ENCODE data around the gene MRFAP1. TPM values are rescaled to one million over a fixed set of nuclear protein-coding genes. Genes with fewer than 3 reads are reported as not detected.
"Not testable (repeated sequence)": the region's sequence is repeated elsewhere in the genome, so short reads cannot be mapped to it uniquely, and the experiment has no call there.

MRFAP1 gene
- total RNA-seq, 1 donor from 2014 or later: 178 TPM

DNA sequence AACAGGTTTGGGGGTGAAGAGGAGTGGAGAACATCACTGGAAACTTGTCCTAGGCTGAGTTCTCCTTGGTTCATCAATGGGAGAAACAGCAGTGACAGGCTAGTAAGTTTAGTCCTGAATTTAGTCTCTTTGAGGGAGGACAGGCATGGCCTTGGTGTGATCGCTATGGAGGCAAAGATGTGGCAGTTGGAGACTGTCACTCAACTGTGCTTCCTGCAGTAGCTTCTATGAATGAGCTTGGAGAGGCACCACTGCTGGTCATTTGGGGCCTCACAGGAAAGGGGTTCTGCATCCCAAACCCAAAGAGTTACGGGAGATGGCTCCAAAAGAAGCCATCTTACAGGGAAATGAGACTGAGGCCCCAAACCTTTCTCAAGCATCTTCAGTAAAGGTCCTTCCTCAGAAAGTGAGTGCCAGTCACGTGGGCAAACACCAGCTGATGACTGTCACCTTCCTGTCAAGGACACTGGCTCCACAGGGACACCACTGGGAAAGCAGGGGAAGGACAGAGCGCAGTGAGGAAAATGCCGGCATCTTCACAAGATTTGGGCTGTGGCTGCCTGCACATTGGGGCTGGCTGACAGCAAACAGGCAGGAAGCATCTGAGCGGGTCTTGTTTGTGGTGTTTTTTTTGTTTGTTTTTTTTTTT is 7.2 kb downstream of the MRFAP1 start:
- H3K9ac ChIP-seq: no peak overlapping the region
- Mint-ChIP-seq H3K4me1 (peaks cover 1% of the 10 kb centered on the region), H3K36me3 (peaks cover 4% of the 10 kb centered on the region), H3K27me3 (ENCODE audit: insufficient read depth, low read depth) (peaks cover 2% of the 10 kb centered on the region), H3K9me3 (no peaks in the 10 kb centered on the region), H3K4me3 (no peak overlapping the region), H3K27ac (no peak overlapping the region)
- H3K4me1 ChIP-seq: peaks cover 4% of the 10 kb centered on the region
- no peak overlapping the region for H2AFZ ChIP-seq (replicated peaks)
- H3K27me3 ChIP-seq: no peaks in the 10 kb centered on the region
- H3K4me3 ChIP-seq: no peak overlapping the region
- peaks cover 9% of the 10 kb centered on the region for H4K20me1 ChIP-seq (ENCODE audit: low read depth)
- H3K79me2 ChIP-seq (ENCODE audit: low read depth): peaks cover 12% of the 10 kb centered on the region
- H3K9me3 ChIP-seq (ENCODE audit: low read depth): no peaks in the 10 kb centered on the region
- H3F3A ChIP-seq (ENCODE audit: low read depth): peaks cover 10% of the 10 kb centered on the region
- peaks cover under 1% of the 10 kb centered on the region for H3K36me3 ChIP-seq
- TF ChIP-seq, protein P1, sequence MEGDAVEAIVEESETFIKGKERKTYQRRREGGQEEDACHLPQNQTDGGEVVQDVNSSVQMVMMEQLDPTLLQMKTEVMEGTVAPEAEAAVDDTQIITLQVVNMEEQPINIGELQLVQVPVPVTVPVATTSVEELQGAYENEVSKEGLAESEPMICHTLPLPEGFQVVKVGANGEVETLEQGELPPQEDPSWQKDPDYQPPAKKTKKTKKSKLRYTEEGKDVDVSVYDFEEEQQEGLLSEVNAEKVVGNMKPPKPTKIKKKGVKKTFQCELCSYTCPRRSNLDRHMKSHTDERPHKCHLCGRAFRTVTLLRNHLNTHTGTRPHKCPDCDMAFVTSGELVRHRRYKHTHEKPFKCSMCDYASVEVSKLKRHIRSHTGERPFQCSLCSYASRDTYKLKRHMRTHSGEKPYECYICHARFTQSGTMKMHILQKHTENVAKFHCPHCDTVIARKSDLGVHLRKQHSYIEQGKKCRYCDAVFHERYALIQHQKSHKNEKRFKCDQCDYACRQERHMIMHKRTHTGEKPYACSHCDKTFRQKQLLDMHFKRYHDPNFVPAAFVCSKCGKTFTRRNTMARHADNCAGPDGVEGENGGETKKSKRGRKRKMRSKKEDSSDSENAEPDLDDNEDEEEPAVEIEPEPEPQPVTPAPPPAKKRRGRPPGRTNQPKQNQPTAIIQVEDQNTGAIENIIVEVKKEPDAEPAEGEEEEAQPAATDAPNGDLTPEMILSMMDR (IDR thresholded peaks at IDR 0.05): no peak
- no peak for TF ChIP-seq EZH2 (IDR thresholded peaks at IDR 0.05)
- no peak for TF ChIP-seq EZH2phosphoT487 (IDR thresholded peaks at IDR 0.05)
- no peak overlapping the region for H3K4me2 ChIP-seq
- H3K27ac ChIP-seq: no peak overlapping the region
- no peak for DNase-seq (ENCODE audit: low spot score)

DNA sequence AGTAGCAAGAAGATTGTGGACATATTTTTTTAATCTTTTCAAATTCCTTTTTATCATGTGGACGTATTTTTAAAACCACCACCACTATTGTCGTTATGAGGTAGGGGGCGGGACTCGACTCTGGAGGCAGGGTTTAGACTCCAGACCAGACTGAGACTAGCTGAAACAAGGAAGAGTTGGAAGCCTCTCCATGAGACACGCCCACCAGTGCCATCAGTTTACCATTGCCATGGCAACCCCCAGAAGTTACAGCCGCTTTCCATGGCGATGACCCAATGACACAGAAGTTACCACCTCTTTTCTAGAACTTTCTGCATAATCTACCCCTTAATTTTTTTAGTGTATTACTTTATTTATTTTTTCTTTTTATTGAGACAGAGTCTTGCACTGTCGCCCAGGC is 8.7 kb downstream of the MRFAP1 start:
- no peak overlapping the region for H2AFZ ChIP-seq (replicated peaks)
- H4K20me1 ChIP-seq (ENCODE audit: low read depth): no peaks in the 10 kb centered on the region
- H3K4me3 Mint-ChIP-seq: no peak overlapping the region
- no peak overlapping the region for H3K4me3 ChIP-seq
- H3K27me3 Mint-ChIP-seq (ENCODE audit: insufficient read depth, low read depth): peaks cover 3% of the 10 kb centered on the region
- H3K9me3 Mint-ChIP-seq: peaks cover 2% of the 10 kb centered on the region
- no peaks in the 10 kb centered on the region for H3K4me1 ChIP-seq
- H3K36me3 Mint-ChIP-seq: no peaks in the 10 kb centered on the region
- H3K27ac Mint-ChIP-seq: no peak overlapping the region
- H3F3A ChIP-seq (ENCODE audit: low read depth): no peaks in the 10 kb centered on the region
- H3K79me2 ChIP-seq (ENCODE audit: low read depth): no peaks in the 10 kb centered on the region
- H3K27ac ChIP-seq: no peak overlapping the region
- H3K4me2 ChIP-seq: no peak overlapping the region
- no peaks in the 10 kb centered on the region for H3K9me3 ChIP-seq (ENCODE audit: low read depth)
- H3K36me3 ChIP-seq: no peaks in the 10 kb centered on the region
- DNase-seq (ENCODE audit: low spot score): no peak
- H3K27me3 ChIP-seq: no peaks in the 10 kb centered on the region
- H3K9ac ChIP-seq: no peak overlapping the region
- H3K4me1 Mint-ChIP-seq: no peaks in the 10 kb centered on the region
- TF ChIP-seq, protein P1 (IDR thresholded peaks at IDR 0.05): no peak
- TF ChIP-seq EZH2phosphoT487 (IDR thresholded peaks at IDR 0.05): no peak
- TF ChIP-seq EZH2 (IDR thresholded peaks at IDR 0.05): no peak

DNA sequence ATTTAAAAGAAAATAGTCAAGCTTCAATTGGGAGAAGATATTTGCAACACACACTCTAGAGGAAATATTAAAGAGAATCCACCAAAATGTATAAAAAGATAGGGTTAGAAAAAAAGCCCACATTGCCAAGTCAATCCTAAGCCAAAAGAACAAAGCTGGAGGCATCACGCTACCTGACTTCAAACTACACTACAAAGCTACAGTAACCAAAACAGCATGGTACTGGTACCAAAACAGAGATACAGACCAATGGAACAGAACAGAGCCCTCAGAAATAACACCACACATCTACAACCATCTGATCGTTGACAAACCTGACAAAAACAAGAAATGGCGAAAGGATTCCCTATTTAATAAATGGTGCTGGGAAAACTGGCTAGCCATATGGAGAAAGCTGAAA is 13.7 kb downstream of the MRFAP1 start:
- not testable (repeated sequence) for H3K4me1 ChIP-seq; H3K27ac ChIP-seq; H3K36me3 Mint-ChIP-seq; H4K20me1 ChIP-seq (ENCODE audit: low read depth); H3K9ac ChIP-seq; H3K9me3 ChIP-seq (ENCODE audit: low read depth); H3K4me2 ChIP-seq; H3K4me1 Mint-ChIP-seq; H2AFZ ChIP-seq (replicated peaks); DNase-seq (ENCODE audit: low spot score); H3K27me3 Mint-ChIP-seq (ENCODE audit: insufficient read depth, low read depth); H3K36me3 ChIP-seq; H3K4me3 ChIP-seq; H3K79me2 ChIP-seq (ENCODE audit: low read depth); H3F3A ChIP-seq (ENCODE audit: low read depth); H3K4me3 Mint-ChIP-seq; H3K27ac Mint-ChIP-seq; H3K9me3 Mint-ChIP-seq
- H3K27me3 ChIP-seq: peaks cover 14% of the 10 kb centered on the region

DNA sequence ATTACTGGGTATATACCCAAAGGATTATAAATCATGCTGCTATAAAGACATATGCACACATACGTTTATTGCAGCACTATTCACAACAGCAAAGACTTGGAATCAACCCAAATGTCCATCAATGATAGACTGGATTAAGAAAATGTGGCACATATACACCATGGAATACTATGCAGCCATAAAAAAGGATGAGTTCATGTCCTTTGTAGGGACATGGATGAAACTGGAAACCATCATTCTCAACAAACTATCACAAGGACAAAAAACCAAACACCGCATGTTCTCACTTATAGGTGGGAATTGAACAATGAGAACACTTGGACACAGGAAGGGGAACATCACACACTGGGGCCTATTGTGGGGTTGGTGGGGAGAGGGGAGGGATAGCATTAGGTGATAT is 14.8 kb downstream of the MRFAP1 start:
- not testable (repeated sequence) for DNase-seq (ENCODE audit: low spot score); H3K36me3 Mint-ChIP-seq; H3K4me3 Mint-ChIP-seq; H3K9me3 ChIP-seq (ENCODE audit: low read depth); H3K9me3 Mint-ChIP-seq; H4K20me1 ChIP-seq (ENCODE audit: low read depth); H3K4me2 ChIP-seq; H2AFZ ChIP-seq (replicated peaks); H3K4me3 ChIP-seq; H3F3A ChIP-seq (ENCODE audit: low read depth); H3K9ac ChIP-seq; H3K27ac ChIP-seq; H3K4me1 ChIP-seq; H3K36me3 ChIP-seq; H3K4me1 Mint-ChIP-seq; H3K27ac Mint-ChIP-seq; H3K79me2 ChIP-seq (ENCODE audit: low read depth); H3K27me3 Mint-ChIP-seq (ENCODE audit: insufficient read depth, low read depth)
- H3K27me3 ChIP-seq: peaks cover 25% of the 10 kb centered on the region

All from neural progenitor cell (in vitro differentiated cells).